ENCODE measurements around the gene OR13J1. TPM values are rescaled to one million over a fixed set of nuclear protein-coding genes. Genes with fewer than 3 reads are reported as not detected.

Gene OR13J1
- total RNA-seq, 2 experiments from 2014 or later, result not detected

- Histone ChIP-seq H3K27me3 (ENCODE audit: control insufficient read depth in 1 of 2, insufficient read depth in 2 of 2, low read length in 2 of 2) (no peaks in the 10 kb centered on the region), H3K9me3 (ENCODE audit: control insufficient read depth in 1 of 2, insufficient read depth in 1 of 2, low read length in 2 of 2) (no peaks in the 10 kb centered on the region), H3K36me3 (ENCODE audit: insufficient read depth, low read length) (no peaks in the 10 kb centered on the region), H3K4me3 (ENCODE audit: low read length) (no peak overlapping the region), H3K27ac (ENCODE audit: low read depth in 1 of 2, low read length in 2 of 2) (no peak overlapping the region), H3K4me1 (ENCODE audit: insufficient read depth, low read length) (peaks cover 30% of the 10 kb centered on the region)
- ChIA-PET CTCF (interaction anchor here (1.3 kb wide), 1 partner anchor 49 kb away, joined by 4 read pairs; no protein-coding TSS in a partner anchor), POLR2A (no interaction called here)
- Mint-ChIP-seq H3K9me3 (no peaks in the 10 kb centered on the region), H3K27ac (no peak overlapping the region), H3K4me1 (ENCODE audit: low read depth) (peaks cover 40% of the 10 kb centered on the region), H3K27me3 (no peaks in the 10 kb centered on the region), H3K36me3 (ENCODE audit: low read depth) (no peaks in the 10 kb centered on the region), H3K4me3 (peak overlapping the region; percentile 16)
- TF ChIP-seq CTCF (IDR thresholded peaks at IDR 0.05), result no peak
- no peak for DNase-seq
- intact Hi-C loops (cut with DNase I, micrococcal nuclease), result no loop called here
- ATAC-seq (ENCODE audit: poor library complexity), result no peak
Measured at GRCh38 chr9:35832814-35833213, 37.4 kb downstream of the OR13J1 start.

- Histone ChIP-seq H3K9me3 (ENCODE audit: control insufficient read depth in 1 of 2, insufficient read depth in 1 of 2, low read length in 2 of 2) (no peaks in the 10 kb centered on the region), H3K4me3 (ENCODE audit: low read length) (no peak overlapping the region), H3K27me3 (ENCODE audit: control insufficient read depth in 1 of 2, insufficient read depth in 2 of 2, low read length in 2 of 2) (no peaks in the 10 kb centered on the region), H3K36me3 (ENCODE audit: insufficient read depth, low read length) (no peaks in the 10 kb centered on the region), H3K4me1 (ENCODE audit: insufficient read depth, low read length) (peaks cover 35% of the 10 kb centered on the region), H3K27ac (ENCODE audit: low read depth in 1 of 2, low read length in 2 of 2) (no peak overlapping the region)
- ChIA-PET CTCF (no interaction called here), POLR2A (no interaction called here)
- intact Hi-C loops (cut with DNase I, micrococcal nuclease), result no loop called here
- Mint-ChIP-seq H3K4me1 (ENCODE audit: low read depth) (peaks cover 43% of the 10 kb centered on the region), H3K27me3 (no peaks in the 10 kb centered on the region), H3K4me3 (peak overlapping the region; percentile 50), H3K36me3 (ENCODE audit: low read depth) (no peaks in the 10 kb centered on the region), H3K9me3 (no peaks in the 10 kb centered on the region), H3K27ac (no peak overlapping the region)
- DNase-seq, result no peak
- TF ChIP-seq CTCF (IDR thresholded peaks at IDR 0.05), result no peak
- ATAC-seq (ENCODE audit: poor library complexity), result no peak
Measured at GRCh38 chr9:35831040-35831439, 39.2 kb downstream of the OR13J1 start.

- ATAC-seq (ENCODE audit: poor library complexity) (no peak), DNase-seq (no peak)
- H3K4me1 ChIP-seq (ENCODE audit: insufficient read depth, low read length), result peaks cover 39% of the 10 kb centered on the region
- Mint-ChIP-seq H3K4me1 (ENCODE audit: low read depth) (peaks cover 44% of the 10 kb centered on the region), H3K27me3 (no peaks in the 10 kb centered on the region), H3K36me3 (ENCODE audit: low read depth) (no peaks in the 10 kb centered on the region), H3K27ac (peak overlapping the region; percentile 83), H3K9me3 (no peaks in the 10 kb centered on the region), H3K4me3 (peak overlapping the region; percentile 89)
- CTCF ChIA-PET, result interaction anchor here (1.3 to 1.8 kb wide), 2 partner anchors 39 to 53 kb away, joined by 5 to 7 read pairs; no protein-coding TSS in a partner anchor
- H3K27me3 ChIP-seq (ENCODE audit: control insufficient read depth in 1 of 2, insufficient read depth in 2 of 2, low read length in 2 of 2), result no peaks in the 10 kb centered on the region
- TF ChIP-seq CTCF (IDR thresholded peaks at IDR 0.05), result no peak
- POLR2A ChIA-PET, result interaction anchor here (0.6 to 1.8 kb wide), 4 partner anchors 14 to 183 kb away, joined by 5 to 14 read pairs (median 6); partner anchors contain the start of genes HINT2 and SPAG8
- intact Hi-C loops (cut with DNase I, micrococcal nuclease), result loop anchor here (1.0 to 5.0 kb wide), 6 partner anchors 14 to 222 kb away; partner anchors contain the start of genes CCDC107 (in 1 of the 2), HINT2 (in 1 of the 2), RMRP (in 1 of the 2) and SPAG8 (in 1 of the 2)
- no peaks in the 10 kb centered on the region for H3K36me3 ChIP-seq (ENCODE audit: insufficient read depth, low read length)
- no peaks in the 10 kb centered on the region for H3K9me3 ChIP-seq (ENCODE audit: control insufficient read depth in 1 of 2, insufficient read depth in 1 of 2, low read length in 2 of 2)
- peak overlapping the region; percentile 92 for H3K4me3 ChIP-seq (ENCODE audit: low read length)
- peak overlapping the region in 1 of 2 donors; percentile 47 for H3K27ac ChIP-seq (ENCODE audit: low read depth in 1 of 2, low read length in 2 of 2)
Measured at GRCh38 chr9:35829764-35830096, 40.5 kb downstream of the OR13J1 start.
